ENCODE measurements around the gene CDH13.

DNA sequence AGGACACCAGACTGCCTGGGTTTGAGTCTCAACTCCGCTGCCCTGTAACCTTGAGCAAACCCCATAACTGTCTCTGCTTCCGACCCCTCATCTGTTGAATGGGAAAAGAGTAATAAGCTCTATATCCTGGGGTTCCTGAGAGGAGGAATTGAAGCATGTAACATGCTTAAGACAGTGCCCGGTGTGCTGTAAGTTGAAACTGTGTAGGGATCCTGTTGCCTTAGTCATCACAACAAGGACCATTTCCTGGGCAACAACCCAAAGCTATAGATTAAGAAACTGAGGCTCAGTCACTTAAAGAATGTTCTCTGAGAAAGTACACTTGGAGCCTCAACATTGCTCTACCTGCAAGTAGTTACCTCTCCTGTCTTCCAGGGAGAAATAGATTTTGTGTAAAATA is 23.0 kb downstream of the CDH13 start:
- TF ChIP-seq POLR2AphosphoS2 (conservative IDR thresholded peaks at IDR 0.05; ENCODE audit: low read length) (no peak), HOXB13 (CRISPR knock-in tag; IDR thresholded peaks at IDR 0.05; ENCODE audit: low read depth) (no peak), POLR2A (IDR thresholded peaks at IDR 0.05; ENCODE audit: low read length) (no peak)
